Cerebellar cortex (tissue), 1 donor: ENCODE results near the gene ATRNL1.

Source experiments
- DNase-seq: peaks from one replicate; pipeline ENCODE4 v3.0.0-alpha.2; 2015; ENCODE audit warnings: low spot score

ATRNL1 gene

GRCh38 chr10:115950320-115950719, 857.2 kb downstream of the ATRNL1 start:
- DNase-seq = no peak

- DNase-seq = no peak
Observed at GRCh38 chr10:115951242-115951641, 858.1 kb downstream of the ATRNL1 start.

- DNase-seq = no peak
Observed at GRCh38 chr10:115953281-115953680, 860.1 kb downstream of the ATRNL1 start.

- no peak for DNase-seq
Observed at GRCh38 chr10:115953968-115954367, 860.8 kb downstream of the ATRNL1 start.

GRCh38 chr10:115956225-115957011, 863.3 kb downstream of the ATRNL1 start:
- no peak for DNase-seq

GRCh38 chr10:115957012-115957399, 863.8 kb downstream of the ATRNL1 start:
- no peak for DNase-seq

GRCh38 chr10:115957786-115958442, 864.7 kb downstream of the ATRNL1 start:
- no peak for DNase-seq

GRCh38 chr10:115963848-115964247, 870.7 kb downstream of the ATRNL1 start:
- no peak for DNase-seq

GRCh38 chr10:115964827-115965226, 871.7 kb downstream of the ATRNL1 start:
- no peak for DNase-seq

- no peak for DNase-seq
Observed at GRCh38 chr10:115965376-115965775, 872.2 kb downstream of the ATRNL1 start.

- no peak for DNase-seq
Observed at GRCh38 chr10:115968236-115968635, 875.1 kb downstream of the ATRNL1 start.

GRCh38 chr10:115969591-115969990, 876.4 kb downstream of the ATRNL1 start:
- DNase-seq = no peak

- no peak for DNase-seq
Observed at GRCh38 chr10:115971921-115972320, 878.8 kb downstream of the ATRNL1 start.

GRCh38 chr10:115972426-115972825, 879.3 kb downstream of the ATRNL1 start:
- DNase-seq = no peak

GRCh38 chr10:115974351-115974750, 881.2 kb downstream of the ATRNL1 start:
- DNase-seq = no peak

GRCh38 chr10:115974816-115975430, 881.8 kb downstream of the ATRNL1 start:
- DNase-seq = no peak

- no peak for DNase-seq
Observed at GRCh38 chr10:115975506-115975905, 882.3 kb downstream of the ATRNL1 start.

GRCh38 chr10:115976342-115976741, 883.2 kb downstream of the ATRNL1 start:
- no peak for DNase-seq

- no peak for DNase-seq
Observed at GRCh38 chr10:115977855-115978254, 884.7 kb downstream of the ATRNL1 start.

- DNase-seq = no peak
Observed at GRCh38 chr10:115979576-115979975, 886.4 kb downstream of the ATRNL1 start.

- no peak for DNase-seq
Observed at GRCh38 chr10:115980470-115980869, 887.3 kb downstream of the ATRNL1 start.

GRCh38 chr10:115981081-115981480, 887.9 kb downstream of the ATRNL1 start:
- DNase-seq = no peak

GRCh38 chr10:115982076-115982475, 888.9 kb downstream of the ATRNL1 start:
- DNase-seq = no peak
